Liver (tissue), 3 donors: Measurements from ENCODE around the gene C1QL2.

Experiments used
- FOXA1 ChIP-seq: IDR thresholded peaks from 2 replicates; pipeline ENCODE4 v1.6.1; 2016; ENCODE audit warnings: antibody characterized with exemption
- FOXA2 ChIP-seq: IDR thresholded peaks from 2 replicates; pipeline ENCODE4 v1.6.1; 2016; ENCODE audit warnings: antibody characterized with exemption
- GABPA ChIP-seq, 2 donors: IDR thresholded peaks in 1 of 2; conservative IDR thresholded peaks in 1 of 2; 2 replicates each; pipeline ENCODE4 v1.6.1; 2016; ENCODE audit warnings: antibody characterized with exemption in 2 of 2, mild to moderate bottlenecking in 1 of 2, moderate library complexity in 1 of 2
- JUND ChIP-seq, 2 donors: IDR thresholded peaks; 2 replicates each; pipeline ENCODE4 v1.6.1; 2016; ENCODE audit warnings: antibody characterized with exemption in 2 of 2
- RAD21 ChIP-seq, 2 donors: IDR thresholded peaks; 2 replicates each; pipeline ENCODE4 v1.6.1; 2016; ENCODE audit warnings: antibody characterized with exemption in 2 of 2, mild to moderate bottlenecking in 2 of 2
- REST ChIP-seq: IDR thresholded peaks from 2 replicates; pipeline ENCODE4 v1.6.1; 2016; ENCODE audit warnings: antibody characterized with exemption, mild to moderate bottlenecking
- RXRA ChIP-seq, 2 donors: IDR thresholded peaks; 2 replicates each; pipeline ENCODE4 v1.6.1; 2017 to 2018; ENCODE audit warnings: antibody characterized with exemption in 2 of 2, mild to moderate bottlenecking in 1 of 2
- TAF1 ChIP-seq: conservative IDR thresholded peaks from 2 replicates; pipeline ENCODE4 v1.6.1; 2016; ENCODE audit warnings: antibody characterized with exemption, mild to moderate bottlenecking
- YY1 ChIP-seq: IDR thresholded peaks from 2 replicates; pipeline ENCODE4 v1.6.1; 2016; ENCODE audit warnings: antibody characterized with exemption, mild to moderate bottlenecking
- TF ChIP-seq, protein P1 (sequence below): fragments of 150-350 bp; IDR thresholded peaks from 2 replicates; pipeline ENCODE4 v1.5.1; 2017; ENCODE audit warnings: improper control_type of control experiment, low read depth, low read length; ENCODE audit not compliant: missing input control
- TF ChIP-seq, protein P2 (sequence below): IDR thresholded peaks from 2 replicates; pipeline ENCODE4 v1.6.1; 2016; ENCODE audit warnings: antibody characterized with exemption
- donor health status: healthy.
- donor health status: healthy.

- TF ChIP-seq, protein P1, sequence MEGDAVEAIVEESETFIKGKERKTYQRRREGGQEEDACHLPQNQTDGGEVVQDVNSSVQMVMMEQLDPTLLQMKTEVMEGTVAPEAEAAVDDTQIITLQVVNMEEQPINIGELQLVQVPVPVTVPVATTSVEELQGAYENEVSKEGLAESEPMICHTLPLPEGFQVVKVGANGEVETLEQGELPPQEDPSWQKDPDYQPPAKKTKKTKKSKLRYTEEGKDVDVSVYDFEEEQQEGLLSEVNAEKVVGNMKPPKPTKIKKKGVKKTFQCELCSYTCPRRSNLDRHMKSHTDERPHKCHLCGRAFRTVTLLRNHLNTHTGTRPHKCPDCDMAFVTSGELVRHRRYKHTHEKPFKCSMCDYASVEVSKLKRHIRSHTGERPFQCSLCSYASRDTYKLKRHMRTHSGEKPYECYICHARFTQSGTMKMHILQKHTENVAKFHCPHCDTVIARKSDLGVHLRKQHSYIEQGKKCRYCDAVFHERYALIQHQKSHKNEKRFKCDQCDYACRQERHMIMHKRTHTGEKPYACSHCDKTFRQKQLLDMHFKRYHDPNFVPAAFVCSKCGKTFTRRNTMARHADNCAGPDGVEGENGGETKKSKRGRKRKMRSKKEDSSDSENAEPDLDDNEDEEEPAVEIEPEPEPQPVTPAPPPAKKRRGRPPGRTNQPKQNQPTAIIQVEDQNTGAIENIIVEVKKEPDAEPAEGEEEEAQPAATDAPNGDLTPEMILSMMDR = no peak
- no peak for TF ChIP-seq TAF1
- TF ChIP-seq YY1 = no peak
- no peak for TF ChIP-seq FOXA2
- no peak for TF ChIP-seq RXRA (IDR thresholded peaks at IDR 0.05)
- TF ChIP-seq, protein P2, sequence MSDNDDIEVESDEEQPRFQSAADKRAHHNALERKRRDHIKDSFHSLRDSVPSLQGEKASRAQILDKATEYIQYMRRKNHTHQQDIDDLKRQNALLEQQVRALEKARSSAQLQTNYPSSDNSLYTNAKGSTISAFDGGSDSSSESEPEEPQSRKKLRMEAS = no peak
- no peak for TF ChIP-seq RAD21 (IDR thresholded peaks at IDR 0.05)
- TF ChIP-seq JUND (IDR thresholded peaks at IDR 0.05) = no peak
- TF ChIP-seq REST = no peak
- no peak for TF ChIP-seq GABPA (IDR thresholded peaks at IDR 0.05 in 1 of 2, conservative IDR thresholded peaks at IDR 0.05 in 1 of 2)
- TF ChIP-seq FOXA1 = no peak
Observed at GRCh38 chr2:119144806-119145205, 13.7 kb downstream of the C1QL2 start.
